Esophagus (tissue), 2 donors: ENCODE data around the gene S100A7. TPM values are rescaled to one million over a fixed set of nuclear protein-coding genes. Genes with fewer than 3 reads are reported as not detected.

Experiments
- polyA plus RNA-seq, 2 donors: library from polyadenylated mRNA; stranded (reverse); fragments of 200-250 nt; gene quantifications; one replicate each; pipeline ENCODE4 v1.2.3, GENCODE V29; 2013
- donor health status: healthy with polysubstance abuse.
- donor health status: Bipolar disorder and iron deficiency.

The S100A7 gene
- polyA plus RNA-seq, 2 donors: 115 to 689 TPM

Other genes starting within 250 kb of the S100A7 start
- not detected for gene PRR9, start 243.1 kb downstream of the S100A7 start, polyA plus RNA-seq
- gene LORICRIN, start 201.0 kb downstream of the S100A7 start, polyA plus RNA-seq: under 1 TPM in 1 of 2 donors, not detected in 1; 0.28 TPM
- 10 to 100 TPM in 1 of 2 donors, 1 to 10 TPM in 1; 9.9 to 21.5 TPM for gene PGLYRP3, start 147.7 kb downstream of the S100A7 start, polyA plus RNA-seq
- 1 to 10 TPM; 3.1 to 3.3 TPM for gene PGLYRP4, start 111.8 kb downstream of the S100A7 start, polyA plus RNA-seq
- over 10,000 TPM; 47,233 to 60,368 TPM for gene S100A9, start 102.8 kb downstream of the S100A7 start, polyA plus RNA-seq
- gene S100A12, start 85.0 kb downstream of the S100A7 start, polyA plus RNA-seq: 100 to 1,000 TPM in 1 of 2 donors, 10 to 100 TPM in 1; 67.2 to 222 TPM
- gene S100A8, start 69.6 kb downstream of the S100A7 start, polyA plus RNA-seq: over 10,000 TPM; 44,360 to 65,887 TPM
- 1 to 10 TPM in 1 of 2 donors, under 1 TPM in 1; 0.02 to 1.3 TPM for gene S100A7A, start 44.1 kb downstream of the S100A7 start, polyA plus RNA-seq
- gene S100A6, start 75.3 kb upstream of the S100A7 start, polyA plus RNA-seq: 1,000 to 10,000 TPM in 1 of 2 donors, 100 to 1,000 TPM in 1; 936 to 2,978 TPM
- under 1 TPM in 1 of 2 donors, not detected in 1; 0.11 TPM for gene S100A5, start 80.3 kb upstream of the S100A7 start, polyA plus RNA-seq
- gene S100A4, start 85.2 kb upstream of the S100A7 start, polyA plus RNA-seq: 100 to 1,000 TPM; 145 to 249 TPM
- gene S100A3, start 88.6 kb upstream of the S100A7 start, polyA plus RNA-seq: 10 to 100 TPM; 10.2 to 27.5 TPM
- 1,000 to 10,000 TPM; 2,831 to 3,591 TPM for gene S100A2, start 105.2 kb upstream of the S100A7 start, polyA plus RNA-seq
- 1,000 to 10,000 TPM; 2,016 to 2,151 TPM for gene S100A16, start 152.5 kb upstream of the S100A7 start, polyA plus RNA-seq
- 1,000 to 10,000 TPM; 2,532 to 3,167 TPM for gene S100A14, start 155.7 kb upstream of the S100A7 start, polyA plus RNA-seq
- 100 to 1,000 TPM in 1 of 2 donors, 10 to 100 TPM in 1; 74.3 to 122 TPM for gene S100A13, start 166.9 kb upstream of the S100A7 start, polyA plus RNA-seq
- gene S100A1, start 167.8 kb upstream of the S100A7 start, polyA plus RNA-seq: 1 to 10 TPM in 1 of 2 donors, under 1 TPM in 1; 0.93 to 2.3 TPM
- gene CHTOP, start 173.4 kb upstream of the S100A7 start, polyA plus RNA-seq: 10 to 100 TPM; 41.6 to 45.5 TPM
- 10 to 100 TPM; 20.0 to 35.3 TPM for gene SNAPIN, start 198.1 kb upstream of the S100A7 start, polyA plus RNA-seq
- gene ILF2, start 210.3 kb upstream of the S100A7 start, polyA plus RNA-seq: 10 to 100 TPM; 22.5 to 99.9 TPM
- gene NPR1, start 218.0 kb upstream of the S100A7 start, polyA plus RNA-seq: 1 to 10 TPM; 2.2 to 3.6 TPM